HEK293 (cell line): Measurements from ENCODE around the gene LCORL.
A peak's percentile ranks its signal among the peaks of the same experiment; 100 is the strongest.

Source experiments
- BCL11A ChIP-seq: fragments of 450-650 bp; formaldehyde crosslinking; IDR thresholded peaks from 2 replicates; pipeline ENCODE4 v1.5.1; 2016; ENCODE audit warnings: low read depth, missing biosample characterization, missing genetic modification characterization
- GFI1B ChIP-seq: fragments of 450-650 bp; formaldehyde crosslinking; IDR thresholded peaks from 2 replicates; pipeline ENCODE4 v1.5.1; 2016; ENCODE audit warnings: missing biosample characterization, missing genetic modification characterization
- GLI2 ChIP-seq: fragments of 450-650 bp; formaldehyde crosslinking; IDR thresholded peaks from 2 replicates; pipeline ENCODE4; 2017; ENCODE audit warnings: missing biosample characterization, missing genetic modification characterization, low read depth, borderline replicate concordance
- GLI4 ChIP-seq: fragments of 450-650 bp; formaldehyde crosslinking; IDR thresholded peaks from 2 replicates; pipeline ENCODE4 v1.5.1; 2016; ENCODE audit warnings: missing biosample characterization, missing genetic modification characterization
- KLF1 ChIP-seq: fragments of 450-650 bp; formaldehyde crosslinking; IDR thresholded peaks from 2 replicates; pipeline ENCODE4 v1.5.1; 2016; ENCODE audit warnings: missing biosample characterization, missing genetic modification characterization
- SETDB1 ChIP-seq: IDR thresholded peaks from one replicate; pipeline ENCODE4 v1.6.1; 2017; ENCODE audit warnings: mild to moderate bottlenecking, low read length, moderate library complexity, mixed read lengths; ENCODE audit not compliant: insufficient read length
- SP2 ChIP-seq: fragments of 450-650 bp; formaldehyde crosslinking; IDR thresholded peaks from 2 replicates; pipeline ENCODE4 v1.5.1; 2016; ENCODE audit warnings: missing biosample characterization, missing genetic modification characterization
- TCF7L2 ChIP-seq: IDR thresholded peaks from 2 replicates; pipeline ENCODE4 v1.6.1; 2011; ENCODE audit warnings: low read depth, mild to moderate bottlenecking, inconsistent platforms, low read length, moderate library complexity, borderline replicate concordance
- ZBTB1 ChIP-seq: fragments of 450-650 bp; formaldehyde crosslinking; IDR thresholded peaks from 2 replicates; pipeline ENCODE4 v1.5.1; 2016; ENCODE audit warnings: missing biosample characterization, missing genetic modification characterization
- ZBTB21 ChIP-seq: fragments of 450-650 bp; formaldehyde crosslinking; IDR thresholded peaks from 2 replicates; pipeline ENCODE4 v1.5.1; 2017; ENCODE audit warnings: missing biosample characterization, missing genetic modification characterization
- ZBTB49 ChIP-seq: fragments of 450-650 bp; formaldehyde crosslinking; IDR thresholded peaks from 2 replicates; pipeline ENCODE4 v1.5.1; 2016; ENCODE audit warnings: missing biosample characterization, missing genetic modification characterization, low read depth
- ZFP41 ChIP-seq: fragments of 450-650 bp; formaldehyde crosslinking; IDR thresholded peaks from 2 replicates; pipeline ENCODE4 v1.5.1; 2016; ENCODE audit warnings: missing biosample characterization, missing genetic modification characterization, borderline replicate concordance
- ZNF112 ChIP-seq: fragments of 450-650 bp; formaldehyde crosslinking; IDR thresholded peaks from 2 replicates; pipeline ENCODE4 v1.5.0; 2017; ENCODE audit warnings: missing biosample characterization, missing genetic modification characterization
- ZNF121 ChIP-seq: fragments of 450-650 bp; formaldehyde crosslinking; IDR thresholded peaks from 2 replicates; pipeline ENCODE4 v1.5.1; 2016; ENCODE audit warnings: missing biosample characterization, missing genetic modification characterization
- ZNF148 ChIP-seq: fragments of 450-650 bp; formaldehyde crosslinking; IDR thresholded peaks from 2 replicates; pipeline ENCODE4 v1.5.0; 2017; ENCODE audit warnings: missing biosample characterization, missing genetic modification characterization, borderline replicate concordance
- ZNF157 ChIP-seq: fragments of 450-650 bp; formaldehyde crosslinking; IDR thresholded peaks from 2 replicates; pipeline ENCODE4 v1.5.1; 2016; ENCODE audit warnings: missing biosample characterization, missing genetic modification characterization
- ZNF221 ChIP-seq: fragments of 450-650 bp; formaldehyde crosslinking; IDR thresholded peaks from 2 replicates; pipeline ENCODE4 v1.5.1; 2017; ENCODE audit warnings: missing biosample characterization, missing genetic modification characterization, borderline replicate concordance
- ZNF24 ChIP-seq: fragments of 450-650 bp; formaldehyde crosslinking; IDR thresholded peaks from 2 replicates; pipeline ENCODE4 v1.5.1; 2016; ENCODE audit warnings: missing biosample characterization, missing genetic modification characterization
- ZNF311 ChIP-seq: fragments of 450-650 bp; formaldehyde crosslinking; IDR thresholded peaks from 2 replicates; pipeline ENCODE4 v1.5.1; 2017; ENCODE audit warnings: missing biosample characterization, missing genetic modification characterization, borderline replicate concordance
- ZNF37A ChIP-seq: fragments of 450-650 bp; IDR thresholded peaks from 2 replicates; pipeline ENCODE4 v1.5.1; 2018; ENCODE audit warnings: missing biosample characterization, missing genetic modification characterization
- ZNF423 ChIP-seq: fragments of 450-650 bp; formaldehyde crosslinking; IDR thresholded peaks from 2 replicates; pipeline ENCODE4 v1.5.1; 2016; ENCODE audit warnings: missing biosample characterization, missing genetic modification characterization
- ZNF433 ChIP-seq: fragments of 450-650 bp; formaldehyde crosslinking; IDR thresholded peaks from 2 replicates; pipeline ENCODE4 v1.5.1; 2016; ENCODE audit warnings: missing biosample characterization, missing genetic modification characterization, low read depth
- ZNF514 ChIP-seq: fragments of 450-650 bp; formaldehyde crosslinking; IDR thresholded peaks from 2 replicates; pipeline ENCODE4 v1.5.1; 2016; ENCODE audit warnings: missing biosample characterization, missing genetic modification characterization
- ZNF529 ChIP-seq: fragments of 450-650 bp; formaldehyde crosslinking; IDR thresholded peaks from 2 replicates; pipeline ENCODE4 v1.5.1; 2017; ENCODE audit warnings: missing genetic modification characterization, missing biosample characterization; ENCODE audit not compliant: insufficient replicate concordance
- ZNF626 ChIP-seq: fragments of 450-650 bp; sonication (Bioruptor Pico); formaldehyde crosslinking; IDR thresholded peaks from 2 replicates; pipeline ENCODE4 v1.5.1; 2018; ENCODE audit warnings: missing biosample characterization, missing genetic modification characterization, inconsistent platforms
- ZNF677 ChIP-seq: fragments of 450-650 bp; IDR thresholded peaks from 2 replicates; pipeline ENCODE4 v1.5.0; 2018; ENCODE audit warnings: missing biosample characterization, mild to moderate bottlenecking, missing genetic modification characterization, moderate library complexity
- ZNF707 ChIP-seq: fragments of 450-650 bp; formaldehyde crosslinking; IDR thresholded peaks from 2 replicates; pipeline ENCODE4 v1.5.1; 2016; ENCODE audit warnings: missing biosample characterization, missing genetic modification characterization
- ZNF747 ChIP-seq: fragments of 450-650 bp; formaldehyde crosslinking; IDR thresholded peaks from 2 replicates; pipeline ENCODE4 v1.5.1; 2016; ENCODE audit warnings: missing biosample characterization, missing genetic modification characterization
- ZNF76 ChIP-seq: fragments of 450-650 bp; formaldehyde crosslinking; IDR thresholded peaks from 2 replicates; pipeline ENCODE4; 2016; ENCODE audit warnings: low read depth, missing biosample characterization, missing genetic modification characterization, borderline replicate concordance
- ZSCAN5A ChIP-seq: fragments of 450-650 bp; formaldehyde crosslinking; IDR thresholded peaks from 2 replicates; pipeline ENCODE4 v1.5.1; 2016; ENCODE audit warnings: missing biosample characterization, missing genetic modification characterization
- TF ChIP-seq, protein P1 (sequence below): fragments of 450-650 bp; formaldehyde crosslinking; IDR thresholded peaks from 2 replicates; pipeline ENCODE4 v1.5.1; 2016; ENCODE audit warnings: missing biosample characterization, missing genetic modification characterization
- TF ChIP-seq, protein P2 (sequence below): fragments of 450-650 bp; formaldehyde crosslinking; IDR thresholded peaks from 2 replicates; pipeline ENCODE4 v1.5.1; 2016; ENCODE audit warnings: missing biosample characterization, missing genetic modification characterization

LCORL gene

DNA sequence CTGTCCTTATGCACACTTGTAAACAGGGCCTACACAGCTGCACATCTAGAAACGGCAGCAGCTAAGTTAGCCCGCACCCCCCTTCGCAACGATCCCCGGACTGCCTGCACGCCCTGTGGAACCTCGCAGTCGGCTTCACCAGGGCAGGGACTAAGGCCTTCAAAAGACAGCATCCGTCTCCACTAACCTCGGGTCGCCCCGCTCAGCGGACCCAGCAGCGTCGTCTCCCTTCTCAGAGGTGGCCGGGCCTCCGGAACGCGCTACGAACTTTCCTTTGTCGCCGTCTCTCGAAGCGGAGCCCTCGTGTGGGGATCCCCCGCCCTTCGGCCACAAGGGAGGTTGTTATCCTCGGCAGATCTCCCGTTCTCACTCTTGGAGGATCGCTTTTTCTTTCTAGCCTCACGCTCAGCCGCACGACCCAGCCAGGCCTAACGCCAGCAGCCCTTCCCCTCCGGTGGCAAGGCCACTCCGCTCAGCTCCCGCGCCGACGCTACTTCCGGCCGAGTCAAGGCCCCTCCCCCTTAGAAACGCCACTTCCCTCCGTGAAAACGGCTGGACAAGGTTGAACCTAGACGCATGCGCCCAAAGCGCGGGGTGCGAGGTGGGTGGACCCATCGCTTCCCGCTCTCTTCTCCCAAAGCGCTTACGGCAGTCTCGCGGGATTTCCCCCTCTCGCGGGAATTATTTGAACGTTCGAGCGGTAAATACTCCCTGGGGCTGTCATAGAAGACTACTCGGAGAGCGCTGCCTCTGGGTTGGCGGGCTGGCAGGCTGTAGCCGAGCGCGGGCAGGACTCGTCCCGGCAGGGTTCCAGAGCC, 211.1 kb downstream of the LCORL start, which contains the start of the genes DCAF16 and NCAPG (continued):
- TF ChIP-seq ZNF157 (tag by site-specific recombination) (no peak), ZNF677 (tag by site-specific recombination) (no peak), SP2 (tag by site-specific recombination) (peak; percentile 89), ZNF76 (tag by site-specific recombination) (no peak), ZNF626 (tag by site-specific recombination) (no peak), ZNF37A (tag by site-specific recombination) (no peak), ZNF433 (tag by site-specific recombination) (no peak), ZNF121 (tag by site-specific recombination) (no peak), ZBTB21 (tag by site-specific recombination) (no peak), ZBTB1 (no peak), ZNF707 (tag by site-specific recombination) (no peak), ZNF24 (tag by site-specific recombination) (0 out of 2 replicates have a peak, but pooled peaks have one; percentile 40), ZBTB49 (tag by site-specific recombination) (no peak), GLI4 (no peak), SETDB1 (peak; percentile 36), TCF7L2 (no peak), BCL11A (tag by site-specific recombination) (no peak), GLI2 (tag by site-specific recombination) (no peak), ZNF529 (tag by site-specific recombination) (no peak), ZNF423 (tag by site-specific recombination) (no peak), ZNF221 (tag by site-specific recombination) (no peak), ZNF747 (tag by site-specific recombination) (no peak), ZSCAN5A (tag by site-specific recombination) (no peak), ZNF514 (tag by site-specific recombination) (no peak), ZNF311 (tag by site-specific recombination) (no peak), KLF1 (tag by site-specific recombination) (no peak), GFI1B (tag by site-specific recombination) (no peak), ZFP41 (tag by site-specific recombination) (no peak), ZNF112 (tag by site-specific recombination) (no peak), ZNF148 (no peak)
- TF ChIP-seq, protein P1, sequence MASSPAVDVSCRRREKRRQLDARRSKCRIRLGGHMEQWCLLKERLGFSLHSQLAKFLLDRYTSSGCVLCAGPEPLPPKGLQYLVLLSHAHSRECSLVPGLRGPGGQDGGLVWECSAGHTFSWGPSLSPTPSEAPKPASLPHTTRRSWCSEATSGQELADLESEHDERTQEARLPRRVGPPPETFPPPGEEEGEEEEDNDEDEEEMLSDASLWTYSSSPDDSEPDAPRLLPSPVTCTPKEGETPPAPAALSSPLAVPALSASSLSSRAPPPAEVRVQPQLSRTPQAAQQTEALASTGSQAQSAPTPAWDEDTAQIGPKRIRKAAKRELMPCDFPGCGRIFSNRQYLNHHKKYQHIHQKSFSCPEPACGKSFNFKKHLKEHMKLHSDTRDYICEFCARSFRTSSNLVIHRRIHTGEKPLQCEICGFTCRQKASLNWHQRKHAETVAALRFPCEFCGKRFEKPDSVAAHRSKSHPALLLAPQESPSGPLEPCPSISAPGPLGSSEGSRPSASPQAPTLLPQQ (tag by site-specific recombination), result peak; percentile 72
- TF ChIP-seq, protein P2, sequence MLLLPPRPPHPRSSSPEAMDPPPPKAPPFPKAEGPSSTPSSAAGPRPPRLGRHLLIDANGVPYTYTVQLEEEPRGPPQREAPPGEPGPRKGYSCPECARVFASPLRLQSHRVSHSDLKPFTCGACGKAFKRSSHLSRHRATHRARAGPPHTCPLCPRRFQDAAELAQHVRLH (tag by site-specific recombination), result no peak
